ENCODE data around the gene SETD1A. TPM values are rescaled to one million over a fixed set of nuclear protein-coding genes. Genes with fewer than 3 reads are reported as not detected.

SETD1A gene
- total RNA-seq, 1 experiment from 2014 or later: 4.1 TPM

GRCh38 chr16:30989469-30990047 is 32.0 kb downstream of the SETD1A start:
- Histone ChIP-seq H3K4me3 (ENCODE audit: insufficient read depth, low read depth, low read length) (no peak overlapping the region), H3K36me3 (replicated peaks; ENCODE audit: control insufficient read depth, insufficient read depth, low read length) (no peaks in the 10 kb centered on the region; the same call in 1 of the 2 replicates), H3K27me3 (ENCODE audit: control insufficient read depth, insufficient read depth, low read length) (no peaks in the 10 kb centered on the region)
- DNase-seq: no peak

- Histone ChIP-seq H3K4me3 (ENCODE audit: insufficient read depth, low read depth, low read length) (no peak overlapping the region), H3K27me3 (ENCODE audit: control insufficient read depth, insufficient read depth, low read length) (no peaks in the 10 kb centered on the region)
- DNase-seq: no peak
Observed at GRCh38 chr16:30990105-30990504, 32.6 kb downstream of the SETD1A start.

GRCh38 chr16:30991052-30991451 is 33.5 kb downstream of the SETD1A start:
- no peak overlapping the region for H3K4me3 ChIP-seq (ENCODE audit: insufficient read depth, low read depth, low read length)
- no peaks in the 10 kb centered on the region for H3K27me3 ChIP-seq (ENCODE audit: control insufficient read depth, insufficient read depth, low read length)
- H3K36me3 ChIP-seq (replicated peaks; ENCODE audit: control insufficient read depth, insufficient read depth, low read length): no peaks in the 10 kb centered on the region; the same call in 1 of the 2 replicates
- DNase-seq: no peak

More at GRCh38 chr16:30990105-30990504, 32.6 kb downstream of the SETD1A start:
- no peaks in the 10 kb centered on the region; the same call in 1 of the 2 replicates for H3K36me3 ChIP-seq (replicated peaks; ENCODE audit: control insufficient read depth, insufficient read depth, low read length)

- Histone ChIP-seq H3K27me3 (ENCODE audit: control insufficient read depth, insufficient read depth, low read length) (no peaks in the 10 kb centered on the region; the same call in 1 of the 2 replicates), H3K4me3 (ENCODE audit: insufficient read depth, low read depth, low read length) (no peak overlapping the region), H3K36me3 (replicated peaks; ENCODE audit: control insufficient read depth, insufficient read depth, low read length) (no peaks in the 10 kb centered on the region; the same call in 1 of the 2 replicates)
- DNase-seq: no peak
Observed at GRCh38 chr16:30992276-30992780, 34.8 kb downstream of the SETD1A start.

GRCh38 chr16:30992931-30993816 is 35.6 kb downstream of the SETD1A start:
- H3K27me3 ChIP-seq (ENCODE audit: control insufficient read depth, insufficient read depth, low read length): no peaks in the 10 kb centered on the region; the same call in 1 of the 2 replicates
- DNase-seq: no peak
- H3K36me3 ChIP-seq (replicated peaks; ENCODE audit: control insufficient read depth, insufficient read depth, low read length): no peaks in the 10 kb centered on the region; the same call in 1 of the 2 replicates
- H3K4me3 ChIP-seq (ENCODE audit: insufficient read depth, low read depth, low read length): no peak overlapping the region

GRCh38 chr16:30995927-30996323 is 38.4 kb downstream of the SETD1A start:
- no peak for DNase-seq
- Histone ChIP-seq H3K36me3 (replicated peaks; ENCODE audit: control insufficient read depth, insufficient read depth, low read length) (no peaks in the 10 kb centered on the region; the same call in 1 of the 2 replicates), H3K4me3 (ENCODE audit: insufficient read depth, low read depth, low read length) (peak overlapping the region; percentile 67)

GRCh38 chr16:30996324-30996984 is 38.9 kb downstream of the SETD1A start:
- H3K36me3 ChIP-seq (replicated peaks; ENCODE audit: control insufficient read depth, insufficient read depth, low read length): no peaks in the 10 kb centered on the region
- H3K27me3 ChIP-seq (ENCODE audit: control insufficient read depth, insufficient read depth, low read length): no peaks in the 10 kb centered on the region; the same call in 1 of the 2 replicates
- peak overlapping the region; percentile 67 for H3K4me3 ChIP-seq (ENCODE audit: insufficient read depth, low read depth, low read length)
- DNase-seq: no peak

More at GRCh38 chr16:30995927-30996323, 38.4 kb downstream of the SETD1A start:
- no peaks in the 10 kb centered on the region; the same call in 1 of the 2 replicates for H3K27me3 ChIP-seq (ENCODE audit: control insufficient read depth, insufficient read depth, low read length)

GRCh38 chr16:30996985-30997724 is 39.6 kb downstream of the SETD1A start:
- DNase-seq: peak; percentile 100

GRCh38 chr16:30997725-30998711 is 40.5 kb downstream of the SETD1A start:
- peak overlapping the region; percentile 52 for H3K4me3 ChIP-seq (ENCODE audit: insufficient read depth, low read depth, low read length)
- peak; percentile 74 for DNase-seq
- no peaks in the 10 kb centered on the region; the same call in 1 of the 2 replicates for H3K27me3 ChIP-seq (ENCODE audit: control insufficient read depth, insufficient read depth, low read length)
- no peaks in the 10 kb centered on the region for H3K36me3 ChIP-seq (replicated peaks; ENCODE audit: control insufficient read depth, insufficient read depth, low read length)

More at GRCh38 chr16:30996985-30997724, 39.6 kb downstream of the SETD1A start:
- H3K4me3 ChIP-seq (ENCODE audit: insufficient read depth, low read depth, low read length): peak overlapping the region; percentile 67
- no peaks in the 10 kb centered on the region; the same call in 1 of the 2 replicates for H3K27me3 ChIP-seq (ENCODE audit: control insufficient read depth, insufficient read depth, low read length)
- H3K36me3 ChIP-seq (replicated peaks; ENCODE audit: control insufficient read depth, insufficient read depth, low read length): no peaks in the 10 kb centered on the region

- Histone ChIP-seq H3K27me3 (ENCODE audit: control insufficient read depth, insufficient read depth, low read length) (no peaks in the 10 kb centered on the region; the same call in 1 of the 2 replicates), H3K4me3 (ENCODE audit: insufficient read depth, low read depth, low read length) (no peak overlapping the region), H3K36me3 (replicated peaks; ENCODE audit: control insufficient read depth, insufficient read depth, low read length) (no peaks in the 10 kb centered on the region)
- DNase-seq: peak; percentile 45
Observed at GRCh38 chr16:30998852-30999761, 41.6 kb downstream of the SETD1A start.

GRCh38 chr16:31000671-31001382 is 43.3 kb downstream of the SETD1A start:
- no peaks in the 10 kb centered on the region for H3K36me3 ChIP-seq (replicated peaks; ENCODE audit: control insufficient read depth, insufficient read depth, low read length)
- no peak overlapping the region for H3K4me3 ChIP-seq (ENCODE audit: insufficient read depth, low read depth, low read length)
- DNase-seq: no peak
- no peaks in the 10 kb centered on the region; the same call in 1 of the 2 replicates for H3K27me3 ChIP-seq (ENCODE audit: control insufficient read depth, insufficient read depth, low read length)
